A673 (cell line): Measurements from ENCODE around the gene MUC15. TPM values are rescaled to one million over a fixed set of nuclear protein-coding genes. Genes with fewer than 3 reads are reported as not detected.
A peak's percentile ranks its signal among the peaks of the same experiment; 100 is the strongest.

Experiments
- BruUV-seq: library from RNA; stranded (reverse); fragments of 400-500 nt; replicated peaks from 2 replicates; lab custom pipeline; 2021; lab: Mats Ljungman, UMichigan
- CTCF ChIA-PET: fragments of 300-600 bp; sonication (Branson Sonifier 250); formaldehyde crosslinking; loops from one replicate; lab custom pipeline; 2022; ENCODE audit warnings: antibody characterized with exemption; lab: Charles Lee
- POLR2A ChIA-PET: fragments of 300-600 bp; sonication (Branson Sonifier 250); formaldehyde crosslinking; loops from one replicate; lab custom pipeline; 2022; ENCODE audit warnings: antibody characterized with exemption; ENCODE audit not compliant: low non-redundant PET; lab: Charles Lee
- DNase-seq: peaks from one replicate; pipeline ENCODE4 v3.0.0-alpha.2; 2015; ENCODE audit warnings: low spot score
- H3K27ac ChIP-seq: fragments of 200-600 bp; sonication (generic); 2 replicates; pipeline ENCODE4 v1.5.1; 2016; ENCODE audit warnings: mixed run types, low read depth, mild to moderate bottlenecking, mixed read lengths, antibody characterized with exemption, low read length; ENCODE audit not compliant: poor library complexity, severe bottlenecking
- H3K27me3 ChIP-seq: fragments of 200-600 bp; sonication (generic); replicated peaks from 2 replicates; pipeline ENCODE4 v1.6.1; 2017; ENCODE audit warnings: mixed run types, low read depth, mild to moderate bottlenecking, mixed read lengths, antibody characterized with exemption, low read length; ENCODE audit not compliant: insufficient read depth, poor library complexity
- H3K36me3 ChIP-seq: fragments of 200-600 bp; sonication (generic); 2 replicates; pipeline ENCODE4 v1.6.1; 2016; ENCODE audit warnings: mixed run types, mild to moderate bottlenecking, mixed read lengths, antibody characterized with exemption, low read length; ENCODE audit not compliant: insufficient read depth, poor library complexity, severe bottlenecking
- H3K4me1 ChIP-seq: fragments of 200-600 bp; sonication (generic); 2 replicates; pipeline ENCODE4 v1.6.1; 2017; ENCODE audit warnings: mixed run types, mild to moderate bottlenecking, mixed read lengths, antibody characterized with exemption, low read length; ENCODE audit not compliant: insufficient read depth, poor library complexity, severe bottlenecking
- H3K4me3 ChIP-seq: fragments of 200-600 bp; sonication (generic); 2 replicates; pipeline ENCODE4 v1.5.1; 2016; ENCODE audit warnings: low read depth, mixed run types, mild to moderate bottlenecking, mixed read lengths, low read length; ENCODE audit not compliant: poor library complexity, severe bottlenecking
- H3K9me3 ChIP-seq: fragments of 200-600 bp; sonication (generic); 2 replicates; pipeline ENCODE4 v1.6.1; 2016; ENCODE audit warnings: mixed run types, low read depth, mild to moderate bottlenecking, mixed read lengths, antibody characterized with exemption, low read length; ENCODE audit not compliant: poor library complexity, severe bottlenecking
- EZH2 ChIP-seq: fragments of 200-600 bp; sonication (generic); IDR thresholded peaks from 2 replicates; pipeline ENCODE4 v1.6.1; 2017; ENCODE audit warnings: borderline replicate concordance, low read depth, mild to moderate bottlenecking, mixed read lengths, antibody characterized with exemption, low read length; ENCODE audit not compliant: poor library complexity, severe bottlenecking
- intact Hi-C: fragments of 100-400 bp; cut with micrococcal nuclease; formaldehyde crosslinking; loops from one replicate; pipeline ENCODE4 v1.10.0; 2022; ENCODE audit not compliant: unreplicated experiment
- total RNA-seq: library from RNA; stranded (reverse); gene quantifications from 2 replicates; pipeline ENCODE4 v1.2.3, GENCODE V29; 2021
- TF ChIP-seq, protein P1 (sequence below): fragments of 300-800, 200-600 bp; sonication (generic); conservative IDR thresholded peaks from 2 replicates; pipeline ENCODE4 v1.5.1; 2017; ENCODE audit warnings: low read depth, mild to moderate bottlenecking, antibody characterized with exemption, low read length, moderate library complexity, mixed read lengths

The MUC15 gene
- total RNA-seq, 1 experiment from 2014 or later: not detected

DNA sequence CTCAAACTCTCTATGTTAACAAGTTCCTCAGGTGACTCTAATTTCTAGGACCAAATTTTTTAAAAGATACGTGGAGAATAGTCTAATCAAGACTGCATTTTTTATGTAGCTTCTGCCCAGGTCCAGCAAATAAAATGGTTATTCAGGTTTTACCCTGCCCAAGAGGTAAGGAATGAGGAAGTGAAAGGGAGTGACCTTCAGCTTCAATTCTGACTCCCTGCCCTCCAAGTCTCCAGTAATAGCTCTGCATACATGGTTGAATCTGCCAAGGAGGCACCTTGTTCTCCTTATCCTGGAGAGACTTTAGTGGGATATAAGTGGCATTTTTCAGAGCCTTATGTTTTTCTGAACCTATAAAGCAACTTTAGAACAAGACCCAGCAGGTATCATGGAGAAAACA is 15.5 kb downstream of the MUC15 start:
- peaks cover 15% of the 10 kb centered on the region for H3K4me1 ChIP-seq
- no peak overlapping the region for H3K4me3 ChIP-seq
- no peaks in the 10 kb centered on the region for H3K36me3 ChIP-seq
- DNase-seq: no peak
- CTCF ChIA-PET: no interaction called here
- BruUV-seq: no TSS peak
- intact Hi-C loops: no loop called here
- no peak for TF ChIP-seq EZH2
- TF ChIP-seq, protein P1, sequence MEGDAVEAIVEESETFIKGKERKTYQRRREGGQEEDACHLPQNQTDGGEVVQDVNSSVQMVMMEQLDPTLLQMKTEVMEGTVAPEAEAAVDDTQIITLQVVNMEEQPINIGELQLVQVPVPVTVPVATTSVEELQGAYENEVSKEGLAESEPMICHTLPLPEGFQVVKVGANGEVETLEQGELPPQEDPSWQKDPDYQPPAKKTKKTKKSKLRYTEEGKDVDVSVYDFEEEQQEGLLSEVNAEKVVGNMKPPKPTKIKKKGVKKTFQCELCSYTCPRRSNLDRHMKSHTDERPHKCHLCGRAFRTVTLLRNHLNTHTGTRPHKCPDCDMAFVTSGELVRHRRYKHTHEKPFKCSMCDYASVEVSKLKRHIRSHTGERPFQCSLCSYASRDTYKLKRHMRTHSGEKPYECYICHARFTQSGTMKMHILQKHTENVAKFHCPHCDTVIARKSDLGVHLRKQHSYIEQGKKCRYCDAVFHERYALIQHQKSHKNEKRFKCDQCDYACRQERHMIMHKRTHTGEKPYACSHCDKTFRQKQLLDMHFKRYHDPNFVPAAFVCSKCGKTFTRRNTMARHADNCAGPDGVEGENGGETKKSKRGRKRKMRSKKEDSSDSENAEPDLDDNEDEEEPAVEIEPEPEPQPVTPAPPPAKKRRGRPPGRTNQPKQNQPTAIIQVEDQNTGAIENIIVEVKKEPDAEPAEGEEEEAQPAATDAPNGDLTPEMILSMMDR: no peak
- POLR2A ChIA-PET: no interaction called here
- no peaks in the 10 kb centered on the region for H3K9me3 ChIP-seq
- H3K27ac ChIP-seq: no peak overlapping the region
- H3K27me3 ChIP-seq: peaks cover 88% of the 10 kb centered on the region

DNA sequence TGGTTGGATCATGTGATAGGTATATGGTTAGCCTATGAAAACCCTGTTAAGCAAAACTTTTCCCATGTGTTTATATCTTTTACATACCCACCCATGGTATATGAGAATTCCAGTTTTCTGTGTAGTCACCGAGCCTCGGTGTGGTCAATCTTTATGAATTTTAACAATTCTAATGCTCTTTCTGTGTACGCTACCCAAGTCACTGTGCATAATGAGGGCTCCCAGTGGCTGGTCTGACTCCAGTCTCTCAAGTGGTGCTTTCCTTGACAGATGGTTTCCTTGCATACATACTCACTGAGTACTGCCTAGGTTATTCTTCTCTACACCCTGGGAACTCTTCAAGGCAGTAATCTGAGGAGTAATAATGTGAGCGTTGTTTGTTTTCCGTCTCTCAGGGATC is 17.6 kb downstream of the MUC15 start:
- TF ChIP-seq, protein P1: no peak
- POLR2A ChIA-PET: no interaction called here
- no peak for DNase-seq
- Histone ChIP-seq H3K27me3 (peaks cover 85% of the 10 kb centered on the region), H3K9me3 (no peaks in the 10 kb centered on the region), H3K4me3 (no peak overlapping the region), H3K27ac (no peak overlapping the region), H3K36me3 (no peaks in the 10 kb centered on the region), H3K4me1 (peaks cover 15% of the 10 kb centered on the region)
- intact Hi-C loops: no loop called here
- CTCF ChIA-PET: no interaction called here
- BruUV-seq: no TSS peak

DNA sequence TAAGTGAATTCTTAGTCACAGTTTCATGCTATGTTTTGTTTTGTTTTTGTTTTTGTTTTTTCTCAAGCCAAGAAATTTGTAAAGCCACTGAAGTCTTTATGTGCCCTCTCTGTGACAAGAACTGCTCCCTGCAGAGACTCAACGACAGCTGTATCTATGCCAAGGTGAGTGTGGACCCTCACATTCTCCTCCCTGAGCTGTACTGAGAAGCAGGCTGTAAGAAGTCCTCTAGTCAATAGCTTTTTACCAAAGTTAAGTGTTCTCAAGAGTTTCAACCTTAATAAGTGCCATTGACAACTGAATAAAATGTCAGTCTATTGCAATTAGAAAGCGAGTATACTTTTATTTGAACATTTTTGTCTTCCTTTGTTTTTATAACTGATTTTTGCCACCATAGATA is 18.9 kb downstream of the MUC15 start:
- no peak overlapping the region for H3K27ac ChIP-seq
- BruUV-seq: no TSS peak
- peaks cover 85% of the 10 kb centered on the region for H3K27me3 ChIP-seq
- peak; percentile 64 for TF ChIP-seq EZH2
- TF ChIP-seq, protein P1: no peak
- ChIA-PET POLR2A (no interaction called here), CTCF (interaction anchor here (0.7 kb wide), 1 partner anchor 931 kb away, joined by 4 read pairs; no protein-coding TSS in a partner anchor)
- intact Hi-C loops: no loop called here
- no peak for DNase-seq
- no peaks in the 10 kb centered on the region for H3K9me3 ChIP-seq
- H3K4me1 ChIP-seq: peaks cover 7% of the 10 kb centered on the region
- no peak overlapping the region for H3K4me3 ChIP-seq
- no peaks in the 10 kb centered on the region for H3K36me3 ChIP-seq
